Spleen (tissue), 7 donors: ENCODE results near the gene RHO.

Experiments used
- CTCF ChIP-seq, 11 experiments: fragments of 200-600 bp in 7 of 11; fragments of 450-650 bp in 4 of 11; sonication (generic) in 4 of 11; IDR thresholded peaks in 8 of 11; conservative IDR thresholded peaks in 3 of 11; 1 replicate in 7 of 11; 2 replicates in 4 of 11; pipeline versions ENCODE4 v1.4.0 to v1.8.0; 2016 to 2021; ENCODE audit warnings: antibody characterized with exemption in 11 of 11, inconsistent platforms in 4 of 11, mild to moderate bottlenecking in 1 of 11
- POLR2A ChIP-seq, 3 donors: fragments of 450-650 bp; IDR thresholded peaks; one replicate each; pipeline ENCODE4 v1.5.1; 2017; ENCODE audit warnings: antibody characterized with exemption in 3 of 3, mild to moderate bottlenecking in 1 of 3
- donor health status: DM: no; HTN: no; CAD: no; lungs with moderate emphysema.
- donor health status: DM: no; HTN: no; CAD: no.
- donor health status: DM: no; HTN: no; CAD: no.

GRCh38 chr3:129579991-129580390 lies 51.6 kb downstream of the RHO start:
- TF ChIP-seq CTCF (IDR thresholded peaks at IDR 0.05 in 8 of 11, conservative IDR thresholded peaks at IDR 0.05 in 3 of 11), result no peak
- TF ChIP-seq POLR2A (IDR thresholded peaks at IDR 0.05), result no peak
